H1 (cell line): Measurements from ENCODE around the gene POU2F2. TPM values are rescaled to one million over a fixed set of nuclear protein-coding genes. Genes with fewer than 3 reads are reported as not detected.
A peak's percentile ranks its signal among the peaks of the same experiment; 100 is the strongest.

Source experiments
- CTCF ChIA-PET: fragments of 300-600 bp; sonication (Branson Sonifier 250); formaldehyde crosslinking; loops from one replicate; lab custom pipeline; 2021; ENCODE audit not compliant: partially characterized antibody; lab: Charles Lee
- POLR2A ChIA-PET: fragments of 300-600 bp; sonication (Branson Sonifier 250); formaldehyde crosslinking; loops from one replicate; lab custom pipeline; 2021; ENCODE audit warnings: inconsistent platforms; ENCODE audit not compliant: partially characterized antibody; lab: Charles Lee
- DNase-seq, 2 experiments: peaks; one replicate each; pipeline versions ENCODE4 v3.0.0 to v3.0.0-alpha.2; 2010 to 2022; ENCODE audit warnings: low spot score in 2 of 2, low read depth in 1 of 2, mixed read lengths in 1 of 2
- FAIRE-seq: peaks from 2 replicates; lab custom pipeline; 2011; peaks lifted over from hg19 to GRCh38; lab: Jason Lieb, UNC
- H2AFZ ChIP-seq: 2 replicates; pipeline ENCODE4 v1.8.1; 2012; ENCODE audit warnings: low read length, inconsistent platforms
- H2AK5ac ChIP-seq: 2 replicates; pipeline ENCODE4 v1.6.1; 2013; ENCODE audit warnings: low read depth, low read length
- H2BK120ac ChIP-seq: replicated peaks from 2 replicates; pipeline ENCODE3; 2013; ENCODE audit warnings: low read depth, low read length, inconsistent platforms
- H2BK12ac ChIP-seq: 2 replicates; pipeline ENCODE4 v1.6.1; 2013; ENCODE audit warnings: low read depth, low read length
- H2BK15ac ChIP-seq: 2 replicates; pipeline ENCODE4 v1.6.1; 2013; ENCODE audit warnings: low read length
- H2BK20ac ChIP-seq: 2 replicates; pipeline ENCODE4 v1.6.1; 2013; ENCODE audit warnings: low read length
- H2BK5ac ChIP-seq: 2 replicates; pipeline ENCODE4 v1.6.1; 2013; ENCODE audit warnings: low read depth, low read length
- H3K14ac ChIP-seq: 2 replicates; pipeline ENCODE4 v1.6.1; 2013; ENCODE audit warnings: inconsistent platforms; ENCODE audit not compliant: insufficient read length
- H3K18ac ChIP-seq: 2 replicates; pipeline ENCODE4 v1.6.1; 2013; ENCODE audit warnings: low read length; ENCODE audit errors: extremely low read depth
- H3K23ac ChIP-seq: 2 replicates; pipeline ENCODE4 v1.6.1; 2013; ENCODE audit warnings: inconsistent platforms; ENCODE audit not compliant: insufficient read length
- H3K23me2 ChIP-seq: 2 replicates; pipeline ENCODE4 v1.6.1; 2013; ENCODE audit warnings: low read depth, low read length
- H3K27ac ChIP-seq: 2 replicates; pipeline ENCODE4 v1.6.1; 2011; ENCODE audit warnings: low read depth, low read length, inconsistent platforms
- H3K27me3 ChIP-seq, 4 experiments: replicated peaks in 1 of 4; 1 replicate in 1 of 4; 2 replicates in 3 of 4; pipeline versions ENCODE4 v1.6.1 to v1.8.1; 2011 to 2013; ENCODE audit warnings: low read length in 3 of 4, mild to moderate bottlenecking in 3 of 4, inconsistent platforms in 2 of 4, mixed read lengths in 2 of 4, moderate library complexity in 1 of 4; ENCODE audit not compliant: control insufficient read depth in 3 of 4, insufficient read depth in 3 of 4; ENCODE audit errors: extremely low read depth in 1 of 4
- H3K36me3 ChIP-seq, 4 experiments: 2 replicates each; pipeline versions ENCODE4 v1.6.1 to v1.8.1; 2011 to 2013; ENCODE audit warnings: mild to moderate bottlenecking in 4 of 4, low read length in 3 of 4, moderate library complexity in 2 of 4, control low read depth in 1 of 4, inconsistent platforms in 1 of 4; ENCODE audit not compliant: insufficient read depth in 4 of 4, control insufficient read depth in 2 of 4
- H3K4ac ChIP-seq: replicated peaks from 2 replicates; pipeline ENCODE3; 2013; ENCODE audit warnings: low read length, low read depth, mixed read lengths, inconsistent platforms; ENCODE audit not compliant: insufficient read length
- H3K4me1 ChIP-seq, 4 experiments: replicated peaks in 1 of 4; 1 replicate in 1 of 4; 2 replicates in 3 of 4; pipeline versions ENCODE4 v1.6.1 to v1.8.1; 2011 to 2013; ENCODE audit warnings: low read length in 3 of 4, inconsistent platforms in 2 of 4, mixed read lengths in 1 of 4; ENCODE audit not compliant: insufficient read depth in 4 of 4, control insufficient read depth in 3 of 4
- H3K4me2 ChIP-seq, 2 experiments: 2 replicates each; pipeline versions ENCODE4 v1.6.1 to v1.8.1; 2011 to 2013; ENCODE audit warnings: low read depth in 2 of 2, low read length in 2 of 2, control low read depth in 1 of 2, inconsistent platforms in 1 of 2, mild to moderate bottlenecking in 1 of 2; ENCODE audit not compliant: insufficient read depth in 1 of 2
- H3K4me3 ChIP-seq, 4 experiments: fragments of 200-600, 300-600 bp in 1 of 4; sonication (generic), shearing (Covaris generic), sonication (Bioruptor Twin) in 1 of 4; 2 replicates each; pipeline versions ENCODE4 v1.5.1 to v1.8.1; 2011 to 2016; ENCODE audit warnings: low read length in 4 of 4, low read depth in 3 of 4, control low read depth in 2 of 4, inconsistent platforms in 2 of 4, mild to moderate bottlenecking in 2 of 4, mixed read lengths in 1 of 4, moderate library complexity in 1 of 4; ENCODE audit not compliant: insufficient read depth in 2 of 4; ENCODE audit errors: extremely low read depth in 1 of 4
- H3K56ac ChIP-seq: replicated peaks from 2 replicates; pipeline ENCODE3; 2013; ENCODE audit warnings: low read depth, mild to moderate bottlenecking, mixed read lengths, low read length, inconsistent platforms; ENCODE audit not compliant: insufficient read length
- H3K79me1 ChIP-seq: 2 replicates; pipeline ENCODE4 v1.6.1; 2013; ENCODE audit warnings: low read depth, low read length, control low read depth
- H3K79me2 ChIP-seq, 2 experiments: 2 replicates each; pipeline versions ENCODE4 v1.6.1 to v1.8.1; 2012 to 2013; ENCODE audit warnings: low read length in 2 of 2, mild to moderate bottlenecking in 2 of 2, inconsistent platforms in 1 of 2; ENCODE audit not compliant: insufficient read depth in 2 of 2, control insufficient read depth in 1 of 2
- H3K9ac ChIP-seq, 4 experiments: replicated peaks in 1 of 4; 1 replicate in 1 of 4; 2 replicates in 3 of 4; pipeline versions ENCODE4 v1.6.1 to v1.8.1; 2011 to 2013; ENCODE audit warnings: low read depth in 3 of 4, low read length in 3 of 4, control low read depth in 2 of 4, mild to moderate bottlenecking in 2 of 4, moderate library complexity in 2 of 4, inconsistent platforms in 1 of 4; ENCODE audit errors: extremely low read depth in 1 of 4
- H3K9me3 ChIP-seq, 2 experiments: 2 replicates each; pipeline versions ENCODE4 v1.6.1 to v1.8.1; 2012 to 2013; ENCODE audit warnings: mild to moderate bottlenecking in 2 of 2, moderate library complexity in 2 of 2, control low read depth in 1 of 2, inconsistent platforms in 1 of 2, low read depth in 1 of 2, low read length in 1 of 2, mixed read lengths in 1 of 2; ENCODE audit not compliant: insufficient read depth in 2 of 2
- H4K20me1 ChIP-seq, 2 experiments: replicated peaks in 1 of 2; 2 replicates each; pipeline versions ENCODE3 to v1.8.1; 2011 to 2013; ENCODE audit warnings: inconsistent platforms in 2 of 2, low read length in 2 of 2, mild to moderate bottlenecking in 1 of 2; ENCODE audit not compliant: insufficient read depth in 2 of 2, control insufficient read depth in 1 of 2
- H4K5ac ChIP-seq: 2 replicates; pipeline ENCODE4 v1.6.1; 2013; ENCODE audit warnings: low read length, low read depth, mixed read lengths, inconsistent platforms; ENCODE audit not compliant: insufficient read length
- H4K8ac ChIP-seq: 2 replicates; pipeline ENCODE4 v1.8.0; 2013; ENCODE audit warnings: mild to moderate bottlenecking, moderate library complexity, low read length, inconsistent platforms; ENCODE audit not compliant: insufficient read depth; ENCODE audit errors: extremely low read depth
- H4K91ac ChIP-seq: replicated peaks from 2 replicates; pipeline ENCODE3; 2013; ENCODE audit warnings: low read length, mixed read lengths, inconsistent platforms; ENCODE audit not compliant: insufficient read length
- BCL11A ChIP-seq, 2 experiments: IDR thresholded peaks; one replicate each; pipeline ENCODE4 v1.6.1; 2011; ENCODE audit warnings: low read depth in 2 of 2, low read length in 2 of 2, mild to moderate bottlenecking in 2 of 2
- CHD1 ChIP-seq: IDR thresholded peaks from 2 replicates; pipeline ENCODE4 v1.6.1; 2012; ENCODE audit warnings: low read depth, low read length, improper control_type of control experiment
- GABPA ChIP-seq: IDR thresholded peaks from 2 replicates; pipeline ENCODE4 v1.6.1; 2011; ENCODE audit warnings: mild to moderate bottlenecking, low read length, moderate library complexity, borderline replicate concordance; ENCODE audit not compliant: insufficient read depth
- HDAC2 ChIP-seq, 2 experiments: fragments of 300-600 bp in 1 of 2; sonication (generic) in 1 of 2; IDR thresholded peaks; 2 replicates each; pipeline ENCODE4 v1.6.1; 2011 to 2012; ENCODE audit warnings: low read depth in 2 of 2, low read length in 2 of 2, mild to moderate bottlenecking in 2 of 2, moderate library complexity in 2 of 2, borderline replicate concordance in 1 of 2, inconsistent platforms in 1 of 2
- POLR2AphosphoS5 ChIP-seq: IDR thresholded peaks from 2 replicates; pipeline ENCODE4 v1.6.1; 2011; ENCODE audit warnings: low read depth, low read length
- RFX5 ChIP-seq: IDR thresholded peaks from 2 replicates; pipeline ENCODE4 v1.6.1; 2011; ENCODE audit warnings: low read depth, low read length, improper control_type of control experiment, borderline replicate concordance
- SIX5 ChIP-seq: IDR thresholded peaks from 2 replicates; pipeline ENCODE4 v1.6.1; 2011; ENCODE audit warnings: mild to moderate bottlenecking, low read depth, low read length
- WGBS, 2 experiments: shearing (Covaris generic) in 1 of 2; methylation state at CpG; one replicate each; pipeline versions ENCODE4 v1.1.6 to v1.1.7; 2013 to 2015; ENCODE audit warnings: low lambda C conversion rate in 2 of 2, mixed read lengths in 2 of 2, inconsistent platforms in 1 of 2, low coverage in 1 of 2, missing lambda C conversion rate in 1 of 2; ENCODE audit not compliant: insufficient replicate concordance in 2 of 2, insufficient coverage in 1 of 2, insufficient read length in 1 of 2; ENCODE audit errors: extremely low coverage in 1 of 2, missing lambda C conversion rate in 1 of 2; 5-methylcytosine and 5-hydroxymethylcytosine counted together
- polyA plus RNA-seq, 7 experiments: library from polyadenylated mRNA; depleted of rRNA in 3 of 7; stranded (reverse) in 5 of 7; unstranded in 2 of 7; fragments of >200 nt in 5 of 7; fragments of 200-250 nt in 2 of 7; gene quantifications; 1 replicate in 5 of 7; 2 replicates in 1 of 7; 4 replicates in 1 of 7; pipeline versions ENCODE4 v1.2.1 to v1.2.3, GENCODE V29; 2011 to 2013; ENCODE audit warnings: missing spikeins in 2 of 7, mixed read lengths in 2 of 7
- total RNA-seq: library from RNA; stranded (reverse); fragmentation: NEBNext Ultra II Directional; extraction: Animal tissue kit (Norgen Biotek cat#: 25700); gene quantifications from 2 replicates; pipeline ENCODE4 v1.2.1, GENCODE V29; 2021

Gene POU2F2
- total and polyA plus RNA-seq, 2 of the 8 experiments (the other 6 are each of a cell fraction or from before 2014, with no cell fraction given): 5.0 to 6.1 TPM

DNA sequence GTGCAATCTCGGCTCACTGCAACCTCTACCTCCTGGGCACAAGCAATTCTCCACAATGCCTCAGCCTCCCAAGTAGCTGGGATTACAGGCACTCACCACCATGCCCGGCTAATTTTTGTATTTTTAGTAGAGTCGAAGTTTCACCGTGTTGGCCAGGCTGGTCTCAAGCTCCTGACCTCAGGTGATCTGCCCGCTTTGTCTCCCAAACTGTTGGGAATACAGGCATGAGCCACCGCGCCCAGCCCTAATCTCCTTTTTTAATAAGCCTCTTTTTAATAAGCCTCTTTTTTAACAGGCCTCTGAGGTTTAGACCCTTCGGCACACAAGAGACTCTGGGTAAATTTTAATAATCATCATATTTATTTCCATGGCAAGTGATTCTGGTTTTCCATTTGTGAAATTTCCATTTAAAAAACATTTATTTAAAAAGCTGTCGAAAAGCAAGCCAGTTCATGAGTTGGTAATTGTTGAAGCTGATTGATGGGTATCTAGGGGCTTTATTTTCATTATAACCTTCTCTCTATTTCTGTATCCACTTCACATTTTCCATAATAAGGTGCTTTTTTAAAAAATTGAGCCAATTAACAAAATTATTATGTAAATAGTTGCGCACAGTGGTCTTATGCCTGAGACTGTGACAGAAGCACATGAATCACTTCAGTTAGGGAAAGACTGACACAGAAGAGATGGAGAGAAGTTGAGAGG is 11.8 kb downstream of the POU2F2 start:
- POLR2A ChIA-PET: interaction anchor here (1.0 kb wide), 1 partner anchor 9 kb away, joined by 4 read pairs; no protein-coding TSS in a partner anchor
- FAIRE-seq (no peak), DNase-seq (no peak)
- Histone ChIP-seq H4K5ac (no peak overlapping the region), H2BK12ac (no peak overlapping the region), H3K79me2 (no peaks in the 10 kb centered on the region), H3K27ac (no peak overlapping the region), H2BK120ac (no peak overlapping the region), H3K4ac (no peak overlapping the region), H3K9ac (no peak overlapping the region), H2AFZ (no peak overlapping the region), H4K20me1 (no peaks in the 10 kb centered on the region), H3K27me3 (no peaks in the 10 kb centered on the region), H3K56ac (no peak overlapping the region), H3K4me1 (peaks cover 0 to 12% (median 6%) of the 10 kb centered on the region in 4 experiments; a peak in 4 of 7 replicates), H4K8ac (peak overlapping the region; percentile 48; the same call in 1 of the 2 replicates), H3K14ac (no peak overlapping the region), H3K18ac (no peak overlapping the region), H3K79me1 (no peaks in the 10 kb centered on the region), H2BK15ac (no peak overlapping the region), H3K4me3 (no peak overlapping the region), H3K9me3 (no peaks in the 10 kb centered on the region), H3K36me3 (no peaks in the 10 kb centered on the region), H3K4me2 (no peak overlapping the region), H2BK5ac (no peak overlapping the region), H3K23me2 (no peaks in the 10 kb centered on the region), H4K91ac (no peak overlapping the region), H2BK20ac (no peak overlapping the region), H2AK5ac (no peak overlapping the region; the same call in 1 of the 2 replicates), H3K23ac (no peak overlapping the region)
- CTCF ChIA-PET: interaction anchor here (0.6 to 4.7 kb wide), 4 partner anchors 9 to 25 kb away, joined by 3 to 36 read pairs (median 8); no protein-coding TSS in a partner anchor
- WGBS, 2 experiments: 87% methylated on average over 10 of the region's 10 CpGs; no CpG with 5 or more reads in 1 of the 2 experiments
- TF ChIP-seq HDAC2 (IDR thresholded peaks at IDR 0.05; ENCODE audit: borderline replicate concordance in 1 of 2, low read depth in 2 of 2, low read length in 2 of 2) (no peak), SIX5 (no peak), CHD1 (no peak), BCL11A (IDR thresholded peaks at IDR 0.05; ENCODE audit: low read depth in 2 of 2, low read length in 2 of 2) (no peak), RFX5 (no peak), POLR2AphosphoS5 (no peak), GABPA (no peak)
